BLaER1 treated with 17β-estradiol and CSF1 and Interleukin-3, amounts not matched to agents 10 nM and 100 nM (cell line): ENCODE measurements around the gene ASTN1.
A peak's percentile ranks its signal among the peaks of the same experiment; 100 is the strongest.

ENCODE experiments used
- H3K27ac ChIP-seq, 11 experiments: shearing (Covaris generic); formaldehyde crosslinking; 2 replicates each; pipeline ENCODE4 v1.8.1; 2022
- H3K27me3 ChIP-seq, 11 experiments: shearing (Covaris generic); formaldehyde crosslinking; 2 replicates each; pipeline ENCODE4 v1.8.1; 2022
- H3K36me3 ChIP-seq, 11 experiments: shearing (Covaris generic); formaldehyde crosslinking; 2 replicates each; pipeline ENCODE4 v1.8.1; 2022
- H3K4me1 ChIP-seq, 10 experiments: shearing (Covaris generic); formaldehyde crosslinking; 2 replicates each; pipeline ENCODE4 v1.8.1; 2022
- H3K4me2 ChIP-seq, 11 experiments: shearing (Covaris generic); formaldehyde crosslinking; 2 replicates each; pipeline ENCODE4 v1.8.1; 2022
- H3K4me3 ChIP-seq, 10 experiments: shearing (Covaris generic); formaldehyde crosslinking; 2 replicates each; pipeline ENCODE4 v1.8.1; 2022
- H3K9ac ChIP-seq, 11 experiments: shearing (Covaris generic); formaldehyde crosslinking; 2 replicates each; pipeline ENCODE4 v1.8.1; 2022
- H3K9me3 ChIP-seq, 11 experiments: shearing (Covaris generic); formaldehyde crosslinking; replicated peaks in 1 of 11; 2 replicates each; pipeline ENCODE4 v1.8.1; 2022
- H4K20me1 ChIP-seq, 11 experiments: shearing (Covaris generic); formaldehyde crosslinking; 2 replicates each; pipeline ENCODE4 v1.8.1; 2022
- Cebpa-rat ChIP-seq, 11 experiments: shearing (Covaris generic); IDR thresholded peaks; 2 replicates each; pipeline ENCODE4 v1.8.1; 2022

ASTN1 gene

GRCh38 chr1:177106196-177106595 is 58.3 kb downstream of the ASTN1 start:
- Histone ChIP-seq H3K4me1 (peaks cover 0 to 8% (median 0%) of the 10 kb centered on the region in 10 experiments; a peak in 5 of 20 replicates), H3K4me2 (no peak overlapping the region), H3K9ac (no peak overlapping the region), H3K36me3 (no peaks in the 10 kb centered on the region), H4K20me1 (no peaks in the 10 kb centered on the region), H3K27me3 (no peaks in the 10 kb centered on the region), H3K27ac (no peak overlapping the region), H3K4me3 (no peak overlapping the region), H3K9me3 (no peaks in the 10 kb centered on the region)
- TF ChIP-seq Cebpa-rat (IDR thresholded peaks at IDR 0.05), result no peak

GRCh38 chr1:177103005-177103852 is 61.3 kb downstream of the ASTN1 start:
- no peaks in the 10 kb centered on the region for H3K9me3 ChIP-seq

DNA sequence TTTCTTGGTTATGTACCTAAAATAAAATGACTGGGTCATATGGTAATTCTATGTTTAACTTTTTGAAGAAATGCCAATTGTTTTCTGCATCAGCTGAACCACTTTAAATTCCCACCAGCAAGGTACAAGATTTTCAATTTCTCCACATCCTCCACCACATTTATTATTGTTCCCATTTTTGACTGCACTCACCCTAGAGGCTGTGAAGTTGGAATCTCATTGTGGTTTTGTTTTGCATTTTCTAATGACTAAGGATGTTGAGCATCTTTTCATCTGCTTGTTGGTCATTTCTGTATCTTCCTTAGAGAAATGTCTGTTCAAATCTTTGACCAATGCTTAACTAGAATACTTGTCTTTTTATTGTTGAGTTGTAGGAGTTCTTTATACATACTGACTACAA is 72.5 kb downstream of the ASTN1 start:
- H3K9me3 ChIP-seq, result peaks cover 16 to 26% (median 18%) of the 10 kb centered on the region in 11 experiments; a peak in 21 of 22 replicates
- TF ChIP-seq Cebpa-rat (IDR thresholded peaks at IDR 0.05), result no peak
- no peak overlapping the region for H3K9ac ChIP-seq
- no peaks in the 10 kb centered on the region for H3K36me3 ChIP-seq
- H3K4me1 ChIP-seq, result no peaks in the 10 kb centered on the region
- H4K20me1 ChIP-seq, result no peaks in the 10 kb centered on the region
- H3K4me3 ChIP-seq, result no peak overlapping the region
- no peak overlapping the region for H3K27ac ChIP-seq
- H3K27me3 ChIP-seq, result no peaks in the 10 kb centered on the region
- no peak overlapping the region for H3K4me2 ChIP-seq

More at GRCh38 chr1:177103005-177103852, 61.3 kb downstream of the ASTN1 start:
- H3K27me3 ChIP-seq, result no peaks in the 10 kb centered on the region
- H3K4me2 ChIP-seq, result peak overlapping the region in 4 of 11 experiments; percentile 9 to 44 (median 18); a peak in 5 of 22 replicates
- H3K27ac ChIP-seq, result no peak overlapping the region
- no peak overlapping the region for H3K4me3 ChIP-seq
- TF ChIP-seq Cebpa-rat (IDR thresholded peaks at IDR 0.05), result no peak
- no peaks in the 10 kb centered on the region for H3K36me3 ChIP-seq
- H4K20me1 ChIP-seq, result no peaks in the 10 kb centered on the region
- H3K9ac ChIP-seq, result no peak overlapping the region
- peaks cover 0 to 8% (median 0%) of the 10 kb centered on the region in 10 experiments; a peak in 5 of 20 replicates for H3K4me1 ChIP-seq

GRCh38 chr1:177091040-177091439 is 73.5 kb downstream of the ASTN1 start:
- H3K27ac ChIP-seq, result no peak overlapping the region
- H3K9ac ChIP-seq, result no peak overlapping the region
- no peak for TF ChIP-seq Cebpa-rat (IDR thresholded peaks at IDR 0.05)
- H3K4me2 ChIP-seq, result no peak overlapping the region
- peaks cover 7 to 16% (median 9%) of the 10 kb centered on the region in 11 experiments; a peak in 16 of 22 replicates for H3K9me3 ChIP-seq
- no peaks in the 10 kb centered on the region for H4K20me1 ChIP-seq
- no peak overlapping the region for H3K4me3 ChIP-seq
- no peaks in the 10 kb centered on the region for H3K4me1 ChIP-seq
- H3K27me3 ChIP-seq, result no peaks in the 10 kb centered on the region
- no peaks in the 10 kb centered on the region for H3K36me3 ChIP-seq

- Histone ChIP-seq H4K20me1 (no peaks in the 10 kb centered on the region), H3K9ac (no peak overlapping the region), H3K4me1 (peaks cover 0 to 2% (median under 1%) of the 10 kb centered on the region in 10 experiments; a peak in 9 of 20 replicates), H3K27ac (no peak overlapping the region), H3K4me2 (no peak overlapping the region), H3K36me3 (no peaks in the 10 kb centered on the region), H3K9me3 (no peaks in the 10 kb centered on the region), H3K27me3 (no peaks in the 10 kb centered on the region), H3K4me3 (no peak overlapping the region)
- TF ChIP-seq Cebpa-rat (IDR thresholded peaks at IDR 0.05), result no peak
Measured at GRCh38 chr1:177088966-177089365, 75.5 kb downstream of the ASTN1 start.

DNA sequence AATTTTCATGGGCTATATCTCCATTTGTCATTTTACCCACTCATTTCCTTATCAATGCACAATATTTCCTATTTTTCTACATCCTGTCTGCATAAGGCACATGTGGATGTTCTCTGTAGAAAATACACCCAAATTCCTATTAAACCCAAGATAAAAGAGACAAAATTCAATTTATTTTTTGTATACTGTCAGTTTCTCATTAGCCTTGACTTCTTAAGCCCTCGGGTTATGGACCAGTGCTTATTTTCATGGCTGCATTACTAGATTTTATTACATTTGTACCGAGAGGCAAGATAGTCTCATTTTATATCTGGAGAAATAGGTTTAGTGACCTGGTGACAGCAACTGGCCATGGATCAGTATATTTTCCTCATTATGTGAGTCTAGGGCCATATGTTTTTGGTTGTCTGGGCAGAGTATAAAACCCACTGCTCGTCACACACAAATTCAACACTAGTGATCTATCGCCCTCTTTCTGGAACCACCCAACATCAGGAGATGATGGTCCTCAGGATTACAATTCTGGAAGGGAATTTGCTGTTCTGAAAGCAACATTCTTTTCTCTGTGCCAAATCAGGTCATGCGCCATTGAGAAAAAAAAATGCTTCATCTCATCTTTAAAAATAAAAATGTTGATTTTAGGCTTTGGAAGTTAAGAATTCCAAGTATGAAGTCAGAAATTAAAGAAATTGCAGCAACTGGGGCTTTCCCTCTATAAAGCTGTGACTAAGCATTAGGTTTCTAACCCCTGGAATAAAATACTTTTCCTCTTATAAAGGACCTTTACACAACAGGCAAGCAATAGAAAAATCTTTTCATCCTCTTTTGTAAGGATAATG is 81.4 kb downstream of the ASTN1 start:
- Histone ChIP-seq H3K4me3 (no peak overlapping the region), H3K27me3 (no peaks in the 10 kb centered on the region; a peak in 1 of 22 replicates), H3K27ac (no peak overlapping the region), H3K36me3 (no peaks in the 10 kb centered on the region), H3K9ac (no peak overlapping the region), H3K9me3 (no peaks in the 10 kb centered on the region; a peak in 1 of 22 replicates), H3K4me2 (peak overlapping the region in 6 of 11 experiments; percentile 6 to 66 (median 28); a peak in 7 of 22 replicates), H3K4me1 (peaks cover 0 to 37% (median 17%) of the 10 kb centered on the region in 10 experiments; a peak in 14 of 20 replicates), H4K20me1 (no peaks in the 10 kb centered on the region)
- no peak for TF ChIP-seq Cebpa-rat (IDR thresholded peaks at IDR 0.05)

DNA sequence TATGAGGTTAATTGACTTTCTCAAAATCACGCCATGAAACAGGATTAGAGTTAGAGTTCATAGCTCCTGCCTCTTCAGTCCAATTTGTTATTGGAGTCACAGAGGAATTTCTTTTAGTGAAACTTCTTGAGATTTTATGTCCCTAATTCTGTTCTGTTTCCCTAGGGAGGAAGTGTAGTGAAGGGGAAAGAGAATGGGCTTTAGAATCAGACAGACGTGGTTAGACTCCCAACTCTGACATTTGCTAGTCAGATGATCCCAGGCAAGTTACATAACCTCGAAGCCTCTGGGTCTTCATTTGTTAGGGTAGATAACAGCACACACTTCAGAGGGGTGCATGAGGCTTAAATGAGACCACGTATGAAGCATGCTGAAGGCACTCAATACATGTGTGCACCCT is 83.9 kb downstream of the ASTN1 start:
- Histone ChIP-seq H3K27ac (no peak overlapping the region), H3K9ac (no peak overlapping the region), H3K4me2 (peak overlapping the region in 9 of 11 experiments; percentile 7 to 74 (median 58); a peak in 15 of 22 replicates), H3K36me3 (no peaks in the 10 kb centered on the region), H3K27me3 (no peaks in the 10 kb centered on the region; a peak in 1 of 22 replicates), H3K4me1 (peaks cover 0 to 38% (median 17%) of the 10 kb centered on the region in 10 experiments; a peak in 14 of 20 replicates), H3K4me3 (no peak overlapping the region), H4K20me1 (no peaks in the 10 kb centered on the region), H3K9me3 (no peaks in the 10 kb centered on the region; a peak in 1 of 22 replicates)
- no peak for TF ChIP-seq Cebpa-rat (IDR thresholded peaks at IDR 0.05)

DNA sequence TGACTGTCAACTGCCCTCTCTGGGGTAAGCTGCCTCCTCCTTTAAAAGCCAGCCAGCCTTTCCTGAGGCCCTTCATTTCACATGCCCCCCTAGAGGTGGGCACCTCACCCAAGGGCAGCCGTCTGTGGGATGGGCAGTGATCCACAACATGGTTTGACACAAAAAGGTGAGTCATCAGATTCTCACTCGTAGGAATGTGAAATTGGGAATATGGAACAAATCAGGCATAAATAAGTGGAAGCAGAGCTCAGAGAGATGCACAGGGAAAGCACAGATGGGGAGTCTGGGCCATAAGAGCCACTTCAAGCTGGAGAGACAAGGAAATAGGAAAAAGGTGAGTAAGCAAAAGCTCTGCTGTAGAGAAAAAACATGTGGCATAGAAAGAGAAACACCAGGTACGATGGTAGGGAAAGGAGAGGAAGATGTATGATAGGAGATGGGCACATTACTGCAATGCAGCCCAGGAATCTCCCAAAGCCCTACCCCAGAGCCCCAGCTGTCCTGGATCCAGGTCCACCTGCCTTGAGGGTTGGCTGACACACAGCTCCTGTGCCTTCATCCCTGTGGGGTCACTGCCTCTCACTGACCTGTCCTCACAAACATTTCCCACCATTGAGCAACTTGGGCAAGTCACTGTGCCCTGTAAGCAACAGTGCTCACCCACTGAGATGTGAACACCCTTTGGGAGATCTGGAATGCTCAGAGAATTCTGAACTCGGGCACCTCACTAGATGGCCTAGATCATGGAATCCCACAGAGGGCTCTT is 86.6 kb downstream of the ASTN1 start:
- Histone ChIP-seq H3K27me3 (no peaks in the 10 kb centered on the region), H3K4me2 (no peak overlapping the region), H3K9ac (no peak overlapping the region), H4K20me1 (no peaks in the 10 kb centered on the region), H3K4me1 (peaks cover 0 to 36% (median 15%) of the 10 kb centered on the region in 10 experiments; a peak in 14 of 20 replicates), H3K36me3 (no peaks in the 10 kb centered on the region), H3K9me3 (no peaks in the 10 kb centered on the region; a peak in 1 of 22 replicates), H3K4me3 (no peak overlapping the region), H3K27ac (no peak overlapping the region)
- TF ChIP-seq Cebpa-rat (IDR thresholded peaks at IDR 0.05), result no peak
